Medulla oblongata (tissue), 1 donor: ENCODE measurements around the gene NTF4.
A peak's percentile ranks its signal among the peaks of the same experiment; 100 is the strongest.

Experiments
- DNase-seq: peaks from one replicate; pipeline ENCODE4 v3.0.0-alpha.2; 2015; ENCODE audit errors: extremely low spot score

NTF4 gene

GRCh38 chr19:49064768-49065611, at the start of gene NTF4:
TSS of gene NTF4 (minus strand) at chr19:49064818. CDS start at chr19:49061997, 2,821 bp downstream.
- no peak for DNase-seq

DNA sequence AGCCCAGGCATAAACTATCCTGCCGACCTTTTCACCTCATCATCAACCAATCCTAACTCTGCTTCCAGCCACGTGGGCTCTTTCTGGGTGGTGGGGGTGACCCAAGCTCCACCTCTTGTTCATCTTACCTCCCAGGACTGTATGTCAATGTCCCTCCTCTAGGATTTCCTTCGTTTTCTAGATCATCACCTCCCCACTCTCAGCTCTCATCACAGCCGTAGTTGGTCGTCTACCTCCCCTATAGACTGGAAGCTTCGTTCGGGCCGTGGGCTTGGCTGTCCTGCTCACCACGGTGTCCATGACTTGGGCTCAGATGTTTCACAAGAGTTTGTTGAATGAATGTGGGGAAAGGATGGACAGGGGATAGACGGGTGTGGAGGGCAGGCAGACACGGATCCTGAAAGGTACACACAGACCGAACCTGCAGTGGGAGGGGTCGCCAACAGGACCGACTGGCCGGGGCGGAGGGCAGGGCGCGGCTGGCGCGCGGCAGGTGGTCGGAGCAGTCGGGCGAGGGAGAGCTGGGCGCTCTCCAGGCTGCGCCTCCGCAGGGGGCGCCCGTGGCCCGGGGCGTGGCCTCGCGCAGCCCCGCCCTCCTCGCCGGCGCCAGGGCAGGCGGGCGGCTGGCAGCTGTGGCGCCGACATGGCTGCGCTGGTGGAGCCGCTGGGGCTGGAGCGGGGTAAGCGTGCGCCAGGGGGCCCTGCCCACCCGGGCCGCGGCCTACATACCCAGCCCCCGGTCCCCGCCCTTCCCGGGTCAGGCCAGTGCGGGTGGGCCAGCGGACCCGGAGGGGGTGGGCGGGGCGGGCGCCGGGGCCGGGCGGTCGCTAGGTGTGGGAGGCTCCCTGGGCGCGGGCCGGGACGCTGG, 49.4 kb upstream of the NTF4 start, which contains the start of gene LIN7B:
TSS of gene LIN7B (plus strand) at position 609 of the 868 bp plus-strand sequence. CDS start at position 644, 35 bp downstream.
- peak; percentile 73 for DNase-seq

DNA sequence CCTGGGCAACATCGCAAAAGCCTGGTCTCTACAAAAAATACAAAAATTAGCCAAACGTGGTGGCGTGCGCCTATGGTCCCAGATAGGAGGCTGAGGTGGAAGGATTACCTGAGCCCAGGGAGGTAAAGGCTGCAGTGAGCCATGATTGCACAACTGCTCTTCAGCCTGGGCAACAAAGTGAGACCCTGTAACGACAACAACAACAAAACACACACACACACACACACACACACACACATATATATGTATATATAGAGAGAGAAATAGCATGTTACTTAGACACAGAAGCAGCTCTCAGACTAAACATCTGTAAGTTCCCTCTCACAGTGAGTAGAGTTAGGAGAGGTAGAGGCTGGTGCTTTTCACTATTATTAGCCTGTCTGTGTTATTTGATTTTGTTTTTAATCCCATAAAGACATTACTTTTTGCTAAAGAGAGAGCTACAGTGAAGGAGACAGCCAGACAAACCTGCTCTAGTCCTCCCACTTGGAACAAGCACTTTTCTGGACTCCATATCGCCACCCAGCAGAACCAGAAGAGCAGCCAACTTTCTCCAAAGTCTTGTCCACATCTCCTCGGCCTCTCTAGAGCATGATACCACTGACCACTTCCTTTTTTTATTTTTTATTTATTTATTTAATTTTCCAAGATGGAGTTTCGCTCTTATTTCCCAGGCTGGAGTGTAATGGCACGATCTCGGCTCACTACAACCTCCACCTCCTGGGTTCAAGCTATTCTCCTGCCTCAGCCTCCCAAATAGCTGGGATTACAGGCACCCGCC, 46.8 kb upstream of the NTF4 start:
- no peak for DNase-seq

- no peak for DNase-seq
Observed at GRCh38 chr19:49110567-49110966, 45.9 kb upstream of the NTF4 start.

DNA sequence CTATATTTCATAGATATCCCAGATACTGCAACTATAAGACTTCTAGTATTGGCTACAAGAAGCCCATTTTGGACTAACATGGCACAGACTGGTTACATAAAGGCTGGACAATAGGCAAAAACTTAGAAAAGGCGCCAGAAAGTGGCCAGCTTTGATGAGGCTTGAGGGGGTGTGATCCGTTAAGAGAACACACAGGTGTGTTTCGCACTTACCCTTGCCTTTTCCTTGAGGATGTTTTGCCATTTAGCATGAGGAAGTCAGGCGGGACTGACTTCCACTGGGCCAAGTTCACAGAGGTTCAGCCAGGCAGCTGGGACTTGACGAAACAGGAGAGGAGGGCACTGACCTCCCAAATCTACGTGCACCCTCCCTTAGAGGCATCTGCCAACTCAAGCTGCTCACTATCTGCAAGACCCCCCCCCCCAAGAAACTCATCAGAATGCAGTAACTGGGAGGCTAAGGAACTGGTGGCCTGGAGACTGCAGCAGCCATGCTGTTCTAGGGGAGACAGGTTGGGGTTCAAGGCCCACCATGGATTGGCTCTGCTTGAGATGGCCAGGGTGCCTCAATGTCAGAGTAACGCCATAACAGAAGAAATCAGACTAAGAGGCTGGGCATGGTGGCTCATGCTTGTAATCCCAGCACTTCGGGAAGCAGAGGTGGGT, 45.1 kb upstream of the NTF4 start:
- DNase-seq: no peak

GRCh38 chr19:49109051-49109450, 44.4 kb upstream of the NTF4 start:
- no peak for DNase-seq

DNA sequence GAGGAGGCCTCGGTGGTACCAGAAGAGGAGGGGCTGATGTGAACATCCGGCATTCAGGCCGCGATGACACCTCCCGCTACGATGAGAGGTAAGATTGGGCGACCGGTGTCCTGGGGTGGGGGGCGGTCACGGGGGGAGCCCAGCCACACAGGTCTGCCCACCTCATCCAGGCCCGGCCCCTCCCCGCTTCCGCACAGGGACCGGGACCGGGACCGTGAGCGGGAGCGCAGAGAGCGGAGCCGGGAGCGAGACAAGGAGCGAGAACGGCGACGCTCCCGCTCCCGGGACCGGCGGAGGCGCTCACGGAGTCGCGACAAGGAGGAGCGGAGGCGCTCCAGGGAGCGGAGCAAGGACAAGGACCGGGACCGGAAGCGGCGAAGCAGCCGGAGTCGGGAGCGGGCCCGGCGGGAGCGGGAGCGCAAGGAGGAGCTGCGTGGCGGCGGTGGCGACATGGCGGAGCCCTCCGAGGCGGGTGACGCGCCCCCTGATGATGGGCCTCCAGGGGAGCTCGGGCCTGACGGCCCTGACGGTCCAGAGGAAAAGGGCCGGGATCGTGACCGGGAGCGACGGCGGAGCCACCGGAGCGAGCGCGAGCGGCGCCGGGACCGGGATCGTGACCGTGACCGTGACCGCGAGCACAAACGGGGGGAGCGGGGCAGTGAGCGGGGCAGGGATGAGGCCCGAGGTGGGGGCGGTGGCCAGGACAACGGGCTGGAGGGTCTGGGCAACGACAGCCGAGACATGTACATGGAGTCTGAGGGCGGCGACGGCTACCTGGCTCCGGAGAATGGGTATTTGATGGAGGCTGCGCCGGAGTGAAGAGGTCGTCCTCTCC, 43.2 kb upstream of the NTF4 start:
- no peak for DNase-seq

GRCh38 chr19:49106648-49107135, 42.1 kb upstream of the NTF4 start:
- DNase-seq: peak; percentile 37

DNA sequence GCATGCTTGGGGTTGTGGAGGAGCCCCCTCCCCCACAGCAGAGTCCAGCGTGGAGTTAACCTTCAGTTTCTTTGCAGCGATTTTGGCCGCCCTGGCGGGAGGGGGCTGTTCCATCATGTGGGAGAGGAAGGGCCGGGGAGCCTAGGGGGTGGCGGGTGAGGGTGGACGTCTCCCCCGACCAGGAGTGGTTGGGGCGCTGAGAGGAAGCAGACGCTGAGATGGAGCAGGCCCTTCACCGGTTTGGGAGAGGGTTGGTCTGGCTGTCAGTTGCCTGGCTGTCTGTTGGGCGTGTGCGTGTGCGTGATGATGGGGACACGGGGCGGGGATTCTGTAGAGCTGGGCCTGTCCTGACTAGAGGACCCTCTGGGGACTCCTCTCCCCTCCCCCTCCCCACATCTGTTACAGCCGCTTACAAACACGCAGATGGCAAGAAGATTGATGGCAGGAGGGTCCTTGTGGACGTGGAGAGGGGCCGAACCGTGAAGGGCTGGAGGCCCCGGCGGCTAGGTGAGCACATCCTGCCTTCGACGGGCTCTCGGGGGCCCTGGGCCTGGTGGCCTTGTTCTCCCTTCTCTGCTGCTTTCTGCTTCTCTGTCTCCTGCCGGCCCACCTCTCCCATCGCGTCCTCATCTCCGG, 39.7 kb upstream of the NTF4 start:
- DNase-seq: no peak

DNA sequence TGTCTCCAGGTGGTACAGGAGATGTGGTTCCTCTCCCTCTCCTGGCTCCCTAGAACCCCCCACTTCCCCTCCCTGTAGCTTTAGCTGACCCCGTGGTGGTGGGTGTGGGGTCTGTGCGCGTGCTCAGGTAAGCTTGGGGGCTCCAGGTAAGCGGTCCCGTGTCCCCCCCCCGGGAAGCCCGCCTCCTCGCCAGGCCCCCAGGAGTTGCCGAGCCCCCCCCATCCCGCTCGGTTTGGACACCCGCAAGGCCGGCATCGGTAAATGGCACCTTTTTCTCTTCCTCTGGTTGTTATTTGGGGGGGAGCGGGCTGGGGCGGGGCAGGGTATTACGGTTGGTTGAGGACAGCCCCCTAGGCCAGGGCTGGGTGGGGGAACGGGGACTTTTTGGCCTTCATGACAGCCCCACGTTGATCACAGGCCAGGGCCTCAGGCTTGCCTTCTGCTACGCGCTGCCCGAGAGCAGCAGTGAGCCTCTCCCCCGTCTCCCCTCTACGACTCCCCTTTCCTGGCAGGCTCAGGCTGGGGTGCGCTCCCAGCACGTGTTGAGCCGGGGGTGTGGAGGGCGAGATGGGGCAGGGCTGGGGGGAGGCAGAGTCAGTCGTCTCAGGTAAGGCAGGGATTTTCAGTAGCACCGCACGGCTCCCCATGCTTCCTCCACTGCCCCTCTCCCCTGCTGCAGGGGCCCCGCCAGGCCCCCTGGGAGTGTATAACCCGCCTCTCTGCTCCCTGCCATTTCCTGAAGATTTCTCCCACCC, 38.9 kb upstream of the NTF4 start:
- no peak for DNase-seq

GRCh38 chr19:49102303-49102702, 37.7 kb upstream of the NTF4 start:
- no peak for DNase-seq

DNA sequence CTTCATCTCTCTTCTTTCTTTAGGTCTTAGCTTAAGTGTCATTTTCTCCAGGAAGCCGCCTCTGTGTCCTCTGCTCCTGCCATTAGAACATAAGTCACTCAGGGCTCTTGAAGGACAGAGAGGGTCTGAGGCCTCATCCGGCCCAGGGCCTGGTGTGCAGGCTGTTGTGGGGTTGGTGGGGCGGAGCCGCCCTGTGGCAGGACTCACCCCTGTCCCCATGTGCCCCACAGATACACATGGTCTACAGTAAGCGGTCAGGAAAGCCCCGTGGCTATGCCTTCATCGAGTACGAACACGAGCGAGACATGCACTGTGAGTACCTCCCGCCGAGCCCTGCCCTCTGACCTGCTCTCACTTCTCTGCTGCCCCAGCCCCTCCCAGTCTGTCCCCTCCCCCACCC, 36.5 kb upstream of the NTF4 start:
- no peak for DNase-seq

GRCh38 chr19:49098795-49099194, 34.2 kb upstream of the NTF4 start:
- DNase-seq: no peak

- peak; percentile 82 for DNase-seq
Observed at GRCh38 chr19:49097453-49098288, 33.1 kb upstream of the NTF4 start.

GRCh38 chr19:49094505-49095482, 30.2 kb upstream of the NTF4 start:
- DNase-seq: peak; percentile 77

- DNase-seq: no peak
Observed at GRCh38 chr19:49092686-49093085, 28.1 kb upstream of the NTF4 start.
